Smooth muscle cell (in vitro differentiated cells): Measurements from ENCODE around the gene HAPSTR1. TPM values are rescaled to one million over a fixed set of nuclear protein-coding genes. Genes with fewer than 3 reads are reported as not detected.
"Not testable (repeated sequence)": the region's sequence is repeated elsewhere in the genome, so short reads cannot be mapped to it uniquely, and the experiment has no call there.

ENCODE experiments used
- DNase-seq: peaks from one replicate; lab custom pipeline; 2025; ENCODE audit not compliant: unreplicated experiment; lab: John Stamatoyannopoulos, UW
- H2AFZ ChIP-seq: fragments of 200-600 bp; sonication (generic); 2 replicates; pipeline ENCODE4 v1.6.0; 2016; ENCODE audit warnings: antibody characterized with exemption, low read depth, mild to moderate bottlenecking
- H3F3A ChIP-seq: fragments of 200-600 bp; sonication (generic); 2 replicates; pipeline ENCODE4 v1.6.0; 2017; ENCODE audit warnings: antibody characterized with exemption, low read depth
- H3K27ac ChIP-seq: fragments of 200-600 bp; sonication (generic); 2 replicates; pipeline ENCODE4 v1.5.1; 2016; ENCODE audit warnings: low read depth, mild to moderate bottlenecking
- H3K27me3 ChIP-seq: fragments of 200-600 bp; sonication (generic); 2 replicates; pipeline ENCODE4 v1.6.1; 2016; ENCODE audit warnings: low read depth, mild to moderate bottlenecking
- H3K36me3 ChIP-seq: fragments of 200-600 bp; sonication (generic); 2 replicates; pipeline ENCODE4 v1.5.1; 2016; ENCODE audit warnings: low read depth
- H3K4me1 ChIP-seq: fragments of 200-600 bp; sonication (generic); 2 replicates; pipeline ENCODE4 v1.5.1; 2016; ENCODE audit warnings: low read depth
- H3K4me2 ChIP-seq: fragments of 200-600 bp; sonication (generic); 2 replicates; pipeline ENCODE4 v1.6.0; 2016; ENCODE audit warnings: mild to moderate bottlenecking
- H3K4me3 ChIP-seq: fragments of 200-600 bp; sonication (generic); 2 replicates; pipeline ENCODE4 v1.5.1; 2016; ENCODE audit warnings: mild to moderate bottlenecking
- H3K79me2 ChIP-seq: fragments of 200-600 bp; sonication (generic); 2 replicates; pipeline ENCODE4 v1.6.0; 2016; ENCODE audit warnings: low read depth, mild to moderate bottlenecking
- H3K9ac ChIP-seq: fragments of 200-600 bp; sonication (generic); 2 replicates; pipeline ENCODE4 v1.6.0; 2016; ENCODE audit warnings: low read depth
- H3K9me3 ChIP-seq: fragments of 200-600 bp; sonication (generic); replicated peaks from 2 replicates; pipeline ENCODE4 v1.5.1; 2016; ENCODE audit warnings: low read depth
- H4K20me1 ChIP-seq: fragments of 200-600 bp; sonication (generic); 2 replicates; pipeline ENCODE4 v1.6.0; 2016; ENCODE audit warnings: low read depth
- CTCF ChIP-seq: fragments of 200-600 bp; sonication (generic); IDR thresholded peaks from 2 replicates; pipeline ENCODE4 v1.5.1; 2017; ENCODE audit warnings: borderline replicate concordance, mild to moderate bottlenecking, antibody characterized with exemption; ENCODE audit not compliant: insufficient read depth, poor library complexity, severe bottlenecking
- WGBS: methylation state at CpG from one replicate; pipeline ENCODE4 v1.1.7; 2016; ENCODE audit warnings: low lambda C conversion rate; 5-methylcytosine and 5-hydroxymethylcytosine counted together
- polyA plus RNA-seq: library from polyadenylated mRNA; unstranded; fragments of >200 nt; fragmentation: Nextera tagmentation; extraction: Ambion mirVana; gene quantifications from 2 replicates; pipeline ENCODE4 v1.2.1, GENCODE V29; 2016
- total RNA-seq: library from RNA; depleted of rRNA; stranded (reverse); fragments of >200 nt; gene quantifications from 2 replicates; pipeline ENCODE4 v1.2.3, GENCODE V29; 2014

Gene HAPSTR1
- total and polyA plus RNA-seq, 2 experiments from 2014 or later, result 26.7 to 77.5 TPM

- peaks cover 10% of the 10 kb centered on the region for H3F3A ChIP-seq
- 81% methylated on average over 1 of the region's 1 CpG for WGBS
- H3K36me3 ChIP-seq, result no peaks in the 10 kb centered on the region
- no peak overlapping the region for H3K9ac ChIP-seq
- H3K4me1 ChIP-seq, result no peaks in the 10 kb centered on the region
- no peak overlapping the region for H3K4me2 ChIP-seq
- no peaks in the 10 kb centered on the region for H4K20me1 ChIP-seq
- no peaks in the 10 kb centered on the region for H3K27me3 ChIP-seq
- H3K9me3 ChIP-seq, result no peaks in the 10 kb centered on the region
- no peak overlapping the region for H3K4me3 ChIP-seq
- TF ChIP-seq CTCF, result no peak
- no peak overlapping the region for H3K27ac ChIP-seq
- H3K79me2 ChIP-seq, result no peaks in the 10 kb centered on the region
- DNase-seq, result no peak
- no peak overlapping the region for H2AFZ ChIP-seq
Observed at GRCh38 chr16:9081158-9081557, 10.3 kb upstream of the HAPSTR1 start.

- Histone ChIP-seq H3K79me2 (no peaks in the 10 kb centered on the region), H3K36me3 (no peaks in the 10 kb centered on the region), H2AFZ (no peak overlapping the region), H3K27me3 (no peaks in the 10 kb centered on the region), H3K4me2 (no peak overlapping the region), H3F3A (peaks cover 3% of the 10 kb centered on the region), H4K20me1 (no peaks in the 10 kb centered on the region), H3K4me1 (no peaks in the 10 kb centered on the region), H3K4me3 (no peak overlapping the region), H3K9me3 (no peaks in the 10 kb centered on the region), H3K27ac (no peak overlapping the region), H3K9ac (no peak overlapping the region)
- DNase-seq, result no peak
- 94% methylated on average over 6 of the region's 6 CpGs for WGBS
- TF ChIP-seq CTCF, result no peak
Observed at GRCh38 chr16:9081843-9082242, 9.6 kb upstream of the HAPSTR1 start.

- TF ChIP-seq CTCF, result no peak
- H3K9ac ChIP-seq, result no peak overlapping the region
- H3K36me3 ChIP-seq, result no peaks in the 10 kb centered on the region
- no peak overlapping the region for H3K27ac ChIP-seq
- H3K4me3 ChIP-seq, result no peak overlapping the region
- no peak overlapping the region for H2AFZ ChIP-seq
- DNase-seq, result no peak
- no peaks in the 10 kb centered on the region for H4K20me1 ChIP-seq
- no peaks in the 10 kb centered on the region for H3K9me3 ChIP-seq
- H3F3A ChIP-seq, result no peaks in the 10 kb centered on the region
- H3K4me1 ChIP-seq, result no peaks in the 10 kb centered on the region
- H3K79me2 ChIP-seq, result no peaks in the 10 kb centered on the region
- H3K4me2 ChIP-seq, result no peak overlapping the region
- no peaks in the 10 kb centered on the region for H3K27me3 ChIP-seq
- 85% methylated on average over 7 of the region's 7 CpGs for WGBS
Observed at GRCh38 chr16:9082422-9082821, 9.0 kb upstream of the HAPSTR1 start.

- not testable (repeated sequence) for DNase-seq, H3K27me3 ChIP-seq, H3K4me1 ChIP-seq, H4K20me1 ChIP-seq, H3K9ac ChIP-seq, H3K27ac ChIP-seq, H3K9me3 ChIP-seq, H3K36me3 ChIP-seq, H3K4me2 ChIP-seq, H3F3A ChIP-seq, H2AFZ ChIP-seq, H3K4me3 ChIP-seq
- 86% methylated on average over 7 of the region's 7 CpGs for WGBS
- H3K79me2 ChIP-seq, result peaks cover 13% of the 10 kb centered on the region
Observed at GRCh38 chr16:9087733-9088132, 3.7 kb upstream of the HAPSTR1 start.
